Measurements from ENCODE around the gene ASPRV1.

The ASPRV1 gene

GRCh38 chr2:69969126-69969983 lies 7.9 kb upstream of the ASPRV1 start:
- TF ChIP-seq, protein P1, sequence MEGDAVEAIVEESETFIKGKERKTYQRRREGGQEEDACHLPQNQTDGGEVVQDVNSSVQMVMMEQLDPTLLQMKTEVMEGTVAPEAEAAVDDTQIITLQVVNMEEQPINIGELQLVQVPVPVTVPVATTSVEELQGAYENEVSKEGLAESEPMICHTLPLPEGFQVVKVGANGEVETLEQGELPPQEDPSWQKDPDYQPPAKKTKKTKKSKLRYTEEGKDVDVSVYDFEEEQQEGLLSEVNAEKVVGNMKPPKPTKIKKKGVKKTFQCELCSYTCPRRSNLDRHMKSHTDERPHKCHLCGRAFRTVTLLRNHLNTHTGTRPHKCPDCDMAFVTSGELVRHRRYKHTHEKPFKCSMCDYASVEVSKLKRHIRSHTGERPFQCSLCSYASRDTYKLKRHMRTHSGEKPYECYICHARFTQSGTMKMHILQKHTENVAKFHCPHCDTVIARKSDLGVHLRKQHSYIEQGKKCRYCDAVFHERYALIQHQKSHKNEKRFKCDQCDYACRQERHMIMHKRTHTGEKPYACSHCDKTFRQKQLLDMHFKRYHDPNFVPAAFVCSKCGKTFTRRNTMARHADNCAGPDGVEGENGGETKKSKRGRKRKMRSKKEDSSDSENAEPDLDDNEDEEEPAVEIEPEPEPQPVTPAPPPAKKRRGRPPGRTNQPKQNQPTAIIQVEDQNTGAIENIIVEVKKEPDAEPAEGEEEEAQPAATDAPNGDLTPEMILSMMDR (IDR thresholded peaks at IDR 0.05; ENCODE audit: low read depth, low read length): no peak
- no peak overlapping the region for H3K4me3 ChIP-seq (ENCODE audit: low read depth, low read length)

DNA sequence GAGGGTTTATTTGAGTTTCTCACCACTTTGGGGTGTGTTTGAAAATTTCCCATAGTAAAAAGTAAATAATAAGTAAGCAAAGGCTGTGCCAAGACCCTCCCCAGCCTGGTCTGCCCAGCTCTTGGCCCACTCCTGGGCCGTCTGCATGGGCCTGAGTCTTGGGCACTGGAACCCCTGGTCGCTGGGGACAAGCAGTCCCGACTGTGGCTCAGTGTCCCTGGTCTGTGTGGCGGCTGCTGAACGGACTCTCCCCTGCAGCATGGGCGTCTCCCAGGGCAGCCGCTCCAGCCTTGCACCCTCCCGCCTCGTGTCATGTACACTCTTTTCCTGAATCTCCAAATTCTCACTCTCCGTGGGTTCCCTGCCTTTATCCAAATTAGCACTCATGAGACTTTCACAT lies 7.2 kb upstream of the ASPRV1 start:
- TF ChIP-seq, protein P1 (IDR thresholded peaks at IDR 0.05; ENCODE audit: low read depth, low read length): no peak
- no peak overlapping the region for H3K4me3 ChIP-seq (ENCODE audit: low read depth, low read length)

GRCh38 chr2:69966496-69966895 lies 5.1 kb upstream of the ASPRV1 start:
- no peak overlapping the region for H3K4me3 ChIP-seq (ENCODE audit: low read depth, low read length)
- TF ChIP-seq, protein P1 (IDR thresholded peaks at IDR 0.05; ENCODE audit: low read depth, low read length): no peak

GRCh38 chr2:69965756-69966445 lies 4.5 kb upstream of the ASPRV1 start:
- TF ChIP-seq, protein P1 (IDR thresholded peaks at IDR 0.05; ENCODE audit: low read depth, low read length): no peak
- no peak overlapping the region for H3K4me3 ChIP-seq (ENCODE audit: low read depth, low read length)

GRCh38 chr2:69964353-69964841 lies 3.0 kb upstream of the ASPRV1 start:
- TF ChIP-seq, protein P1 (IDR thresholded peaks at IDR 0.05; ENCODE audit: low read depth, low read length): no peak
- H3K4me3 ChIP-seq (ENCODE audit: low read depth, low read length): no peak overlapping the region

- TF ChIP-seq, protein P1 (IDR thresholded peaks at IDR 0.05; ENCODE audit: low read depth, low read length): no peak
- no peak overlapping the region for H3K4me3 ChIP-seq (ENCODE audit: low read depth, low read length)
Observed at GRCh38 chr2:69962986-69963730, 1.7 kb upstream of the ASPRV1 start.

All from WI38 (cell line).